ENCODE results near the gene DTD2.

GRCh38 chr14:31410048-31410650, 47.2 kb downstream of the DTD2 start:
- TF ChIP-seq CTCF (IDR thresholded peaks at IDR 0.05; ENCODE audit: low read depth, low read length, missing input control): no peak
- TF ChIP-seq RAD21 (IDR thresholded peaks at IDR 0.05): no peak

All from liver (tissue), 3 donors.